Measurements from ENCODE around the gene CD81.

DNA sequence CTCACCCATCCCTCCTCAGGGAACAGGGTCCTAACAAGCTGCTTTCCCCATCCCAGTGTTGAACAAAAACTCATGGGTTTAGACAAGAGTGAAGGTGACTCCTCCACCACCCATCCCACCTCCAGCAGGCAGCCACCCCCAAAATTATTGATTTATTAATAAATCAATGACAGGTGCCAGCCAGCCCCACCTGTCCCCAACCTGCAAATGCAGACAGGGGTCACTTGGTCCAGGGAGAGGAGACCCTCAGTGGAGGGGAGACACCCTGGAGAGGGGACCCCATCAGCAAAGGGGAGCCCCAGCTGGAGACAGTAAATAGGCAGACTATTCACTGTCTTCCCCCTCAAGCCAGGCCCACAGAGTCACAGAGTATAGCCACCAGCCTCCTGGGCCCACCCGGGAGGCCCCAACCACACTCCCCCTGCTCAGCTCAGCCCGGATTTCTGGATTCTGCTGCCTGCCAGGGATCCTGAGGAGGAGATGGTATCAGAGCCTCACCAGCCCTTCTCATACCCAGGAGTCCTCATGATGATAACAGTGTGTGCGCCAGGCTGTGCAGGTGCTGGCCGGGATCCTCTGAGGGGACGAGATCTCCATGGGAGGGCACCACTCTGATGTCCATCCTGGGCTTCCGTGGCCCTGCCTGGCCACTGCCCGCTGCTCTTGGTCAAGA lies 8.8 kb upstream of the CD81 start:
- TF ChIP-seq SMAD4 (CRISPR knock-in tag; conservative IDR thresholded peaks at IDR 0.05) (no peak), CBX5 (IDR thresholded peaks at IDR 0.05; ENCODE audit: borderline replicate concordance, low read depth) (no peak)
- TF ChIP-seq, protein P1, sequence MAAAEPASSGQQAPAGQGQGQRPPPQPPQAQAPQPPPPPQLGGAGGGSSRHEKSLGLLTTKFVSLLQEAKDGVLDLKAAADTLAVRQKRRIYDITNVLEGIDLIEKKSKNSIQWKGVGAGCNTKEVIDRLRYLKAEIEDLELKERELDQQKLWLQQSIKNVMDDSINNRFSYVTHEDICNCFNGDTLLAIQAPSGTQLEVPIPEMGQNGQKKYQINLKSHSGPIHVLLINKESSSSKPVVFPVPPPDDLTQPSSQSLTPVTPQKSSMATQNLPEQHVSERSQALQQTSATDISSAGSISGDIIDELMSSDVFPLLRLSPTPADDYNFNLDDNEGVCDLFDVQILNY (CRISPR knock-in tag; IDR thresholded peaks at IDR 0.05): no peak
- TF ChIP-seq, protein P2, sequence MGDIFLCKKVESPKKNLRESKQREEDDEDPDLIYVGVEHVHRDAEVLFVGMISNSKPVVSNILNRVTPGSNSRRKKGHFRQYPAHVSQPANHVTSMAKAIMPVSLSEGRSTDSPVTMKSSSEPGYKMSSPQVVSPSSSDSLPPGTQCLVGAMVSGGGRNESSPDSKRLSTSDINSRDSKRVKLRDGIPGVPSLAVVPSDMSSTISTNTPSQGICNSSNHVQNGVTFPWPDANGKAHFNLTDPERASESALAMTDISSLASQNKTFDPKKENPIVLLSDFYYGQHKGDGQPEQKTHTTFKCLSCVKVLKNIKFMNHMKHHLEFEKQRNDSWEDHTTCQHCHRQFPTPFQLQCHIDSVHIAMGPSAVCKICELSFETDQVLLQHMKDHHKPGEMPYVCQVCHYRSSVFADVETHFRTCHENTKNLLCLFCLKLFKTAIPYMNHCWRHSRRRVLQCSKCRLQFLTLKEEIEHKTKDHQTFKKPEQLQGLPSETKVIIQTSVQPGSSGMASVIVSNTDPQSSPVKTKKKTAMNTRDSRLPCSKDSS (IDR thresholded peaks at IDR 0.05; ENCODE audit: low read depth, partially characterized antibody): no peak
- TF ChIP-seq, protein P3, sequence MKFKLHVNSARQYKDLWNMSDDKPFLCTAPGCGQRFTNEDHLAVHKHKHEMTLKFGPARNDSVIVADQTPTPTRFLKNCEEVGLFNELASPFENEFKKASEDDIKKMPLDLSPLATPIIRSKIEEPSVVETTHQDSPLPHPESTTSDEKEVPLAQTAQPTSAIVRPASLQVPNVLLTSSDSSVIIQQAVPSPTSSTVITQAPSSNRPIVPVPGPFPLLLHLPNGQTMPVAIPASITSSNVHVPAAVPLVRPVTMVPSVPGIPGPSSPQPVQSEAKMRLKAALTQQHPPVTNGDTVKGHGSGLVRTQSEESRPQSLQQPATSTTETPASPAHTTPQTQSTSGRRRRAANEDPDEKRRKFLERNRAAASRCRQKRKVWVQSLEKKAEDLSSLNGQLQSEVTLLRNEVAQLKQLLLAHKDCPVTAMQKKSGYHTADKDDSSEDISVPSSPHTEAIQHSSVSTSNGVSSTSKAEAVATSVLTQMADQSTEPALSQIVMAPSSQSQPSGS (CRISPR knock-in tag; IDR thresholded peaks at IDR 0.05): no peak
